ENCODE measurements around the gene ABAT. TPM values are rescaled to one million over a fixed set of nuclear protein-coding genes. Genes with fewer than 3 reads are reported as not detected.

Gene ABAT
- total RNA-seq, 1 donor from 2014 or later = 14.5 TPM

- intact Hi-C loops (cut with micrococcal nuclease) = no loop called here
- Histone ChIP-seq H3K27me3 (ENCODE audit: low read depth) (no peaks in the 10 kb centered on the region), H3K4me3 (no peak overlapping the region), H3K27ac (replicated peaks) (no peak overlapping the region), H3K9me3 (replicated peaks) (no peaks in the 10 kb centered on the region), H3K36me3 (peaks cover 93% of the 10 kb centered on the region), H3K4me1 (peaks cover 4% of the 10 kb centered on the region)
- no peak for DNase-seq
- no peak for TF ChIP-seq CTCF (IDR thresholded peaks at IDR 0.05; ENCODE audit: borderline replicate concordance)
Measured at GRCh38 chr16:8630255-8630953, 44.0 kb upstream of the ABAT start.

GRCh38 chr16:8631373-8631772, 43.0 kb upstream of the ABAT start:
- H3K36me3 ChIP-seq = peaks cover 93% of the 10 kb centered on the region
- intact Hi-C loops (cut with micrococcal nuclease) = no loop called here
- no peak overlapping the region for H3K4me3 ChIP-seq
- no peak for DNase-seq
- H3K9me3 ChIP-seq (replicated peaks) = no peaks in the 10 kb centered on the region
- no peak for TF ChIP-seq CTCF (IDR thresholded peaks at IDR 0.05; ENCODE audit: borderline replicate concordance)
- peaks cover 4% of the 10 kb centered on the region for H3K4me1 ChIP-seq
- no peak overlapping the region for H3K27ac ChIP-seq (replicated peaks)
- no peaks in the 10 kb centered on the region for H3K27me3 ChIP-seq (ENCODE audit: low read depth)

- TF ChIP-seq CTCF (IDR thresholded peaks at IDR 0.05; ENCODE audit: borderline replicate concordance) = no peak
- Histone ChIP-seq H3K9me3 (replicated peaks) (no peaks in the 10 kb centered on the region), H3K4me1 (peaks cover 3% of the 10 kb centered on the region), H3K4me3 (no peak overlapping the region), H3K36me3 (peaks cover 93% of the 10 kb centered on the region), H3K27ac (replicated peaks) (no peak overlapping the region), H3K27me3 (ENCODE audit: low read depth) (no peaks in the 10 kb centered on the region)
- intact Hi-C loops (cut with micrococcal nuclease) = no loop called here
- no peak for DNase-seq
Measured at GRCh38 chr16:8631818-8632465, 42.5 kb upstream of the ABAT start.

- Histone ChIP-seq H3K27me3 (ENCODE audit: low read depth) (no peaks in the 10 kb centered on the region), H3K27ac (replicated peaks) (peak overlapping the region; percentile 36), H3K4me3 (no peak overlapping the region), H3K9me3 (replicated peaks) (no peaks in the 10 kb centered on the region), H3K4me1 (no peaks in the 10 kb centered on the region), H3K36me3 (peaks cover 93% of the 10 kb centered on the region)
- DNase-seq = no peak
- intact Hi-C loops (cut with micrococcal nuclease) = no loop called here
- TF ChIP-seq CTCF (IDR thresholded peaks at IDR 0.05; ENCODE audit: borderline replicate concordance) = no peak
Measured at GRCh38 chr16:8632675-8633182, 41.7 kb upstream of the ABAT start.

- intact Hi-C loops (cut with micrococcal nuclease) = no loop called here
- no peak overlapping the region for H3K4me3 ChIP-seq
- TF ChIP-seq CTCF (IDR thresholded peaks at IDR 0.05; ENCODE audit: borderline replicate concordance) = peak; percentile 17
- H3K9me3 ChIP-seq (replicated peaks) = no peaks in the 10 kb centered on the region
- no peaks in the 10 kb centered on the region for H3K4me1 ChIP-seq
- no peak for DNase-seq
- no peaks in the 10 kb centered on the region for H3K27me3 ChIP-seq (ENCODE audit: low read depth)
- no peak overlapping the region for H3K27ac ChIP-seq (replicated peaks)
- peaks cover 93% of the 10 kb centered on the region for H3K36me3 ChIP-seq
Measured at GRCh38 chr16:8634991-8635736, 39.3 kb upstream of the ABAT start.
